HFFc6 (cell line): Measurements from ENCODE around the gene TIMM13. TPM values are rescaled to one million over a fixed set of nuclear protein-coding genes. Genes with fewer than 3 reads are reported as not detected.
A peak's percentile ranks its signal among the peaks of the same experiment; 100 is the strongest.
"Not testable (repeated sequence)": the region's sequence is repeated elsewhere in the genome, so short reads cannot be mapped to it uniquely, and the experiment has no call there.

Source experiments
- DNase-seq: peaks from one replicate; pipeline ENCODE4 v3.0.0-alpha.2; 2018
- H3K27ac Mint-ChIP-seq: 2 replicates; pipeline ENCODE4 v1.8.0; 2020; ENCODE audit warnings: mild to moderate bottlenecking, mixed read lengths
- H3K27me3 Mint-ChIP-seq: 2 replicates; pipeline ENCODE4 v1.8.0; 2021; ENCODE audit warnings: mild to moderate bottlenecking, moderate library complexity, mixed read lengths; ENCODE audit not compliant: insufficient read depth
- H3K36me3 Mint-ChIP-seq: 2 replicates; pipeline ENCODE4 v1.8.0; 2021; ENCODE audit warnings: low read depth, mixed read lengths
- H3K4me1 Mint-ChIP-seq: 2 replicates; pipeline ENCODE4 v1.8.0; 2020; ENCODE audit warnings: low read depth, mixed read lengths
- H3K4me3 Mint-ChIP-seq: 2 replicates; pipeline ENCODE4 v1.8.0; 2020; ENCODE audit warnings: mild to moderate bottlenecking, moderate library complexity, mixed read lengths
- H3K9me3 Mint-ChIP-seq: 2 replicates; pipeline ENCODE4 v1.8.0; 2020; ENCODE audit warnings: mild to moderate bottlenecking, mixed read lengths
- CTCF ChIP-seq: fragments of 200-600 bp; sonication (generic); IDR thresholded peaks from 2 replicates; pipeline ENCODE4 v1.5.0; 2021; ENCODE audit warnings: antibody characterized with exemption, mild to moderate bottlenecking
- total RNA-seq, 6 experiments: library from RNA; stranded (reverse); fragmentation: NEBNext Ultra II Directional; extraction: Animal tissue kit (Norgen Biotek cat#: 25700); gene quantifications; 2 replicates in 1 of 6; 3 replicates in 5 of 6; pipeline ENCODE4 v1.2.3, GENCODE V29; 2021

TIMM13 gene
- total RNA-seq, 6 experiments from 2014 or later = 87.2 to 124 (median 98.8) TPM

GRCh38 chr19:2474232-2475017 lies 47.0 kb upstream of the TIMM13 start:
- Mint-ChIP-seq H3K4me3 (peak overlapping the region; percentile 99), H3K9me3 (peaks cover 9% of the 10 kb centered on the region), H3K36me3 (peaks cover 23% of the 10 kb centered on the region), H3K4me1 (peaks cover 5% of the 10 kb centered on the region), H3K27me3 (peaks cover 19% of the 10 kb centered on the region), H3K27ac (peak overlapping the region; percentile 90)
- TF ChIP-seq CTCF = peak; percentile 100
- peak; percentile 76 for DNase-seq

- peaks cover 17% of the 10 kb centered on the region for H3K4me1 Mint-ChIP-seq
- not testable (repeated sequence) for H3K27me3 Mint-ChIP-seq, H3K4me3 Mint-ChIP-seq, DNase-seq, H3K36me3 Mint-ChIP-seq, H3K27ac Mint-ChIP-seq, H3K9me3 Mint-ChIP-seq
Observed at GRCh38 chr19:2469915-2470200, 42.5 kb upstream of the TIMM13 start.

GRCh38 chr19:2469102-2469914 lies 41.9 kb upstream of the TIMM13 start:
- TF ChIP-seq CTCF = no peak
- Mint-ChIP-seq H3K36me3 (no peaks in the 10 kb centered on the region), H3K4me3 (peak overlapping the region; percentile 19; the same call in 1 of the 2 replicates), H3K9me3 (no peaks in the 10 kb centered on the region), H3K27ac (peak overlapping the region; percentile 38), H3K4me1 (peaks cover 17% of the 10 kb centered on the region), H3K27me3 (no peaks in the 10 kb centered on the region; the same call in none of the 2 replicates)
- DNase-seq = peak; percentile 54

GRCh38 chr19:2468596-2468995 lies 41.2 kb upstream of the TIMM13 start:
- no peak for DNase-seq
- Mint-ChIP-seq H3K27ac (no peak overlapping the region), H3K4me3 (no peak overlapping the region), H3K9me3 (no peaks in the 10 kb centered on the region), H3K4me1 (peaks cover 17% of the 10 kb centered on the region), H3K27me3 (no peaks in the 10 kb centered on the region; the same call in none of the 2 replicates), H3K36me3 (no peaks in the 10 kb centered on the region)
- TF ChIP-seq CTCF = no peak

- H3K36me3 Mint-ChIP-seq = no peaks in the 10 kb centered on the region
- no peak overlapping the region for H3K27ac Mint-ChIP-seq
- peaks cover 3% of the 10 kb centered on the region for H3K27me3 Mint-ChIP-seq
- DNase-seq = no peak
- H3K4me1 Mint-ChIP-seq = peaks cover 25% of the 10 kb centered on the region
- H3K4me3 Mint-ChIP-seq = no peak overlapping the region
- TF ChIP-seq CTCF = no peak
- H3K9me3 Mint-ChIP-seq = no peaks in the 10 kb centered on the region
Observed at GRCh38 chr19:2464389-2464788, 37.0 kb upstream of the TIMM13 start.

GRCh38 chr19:2463694-2464093 lies 36.3 kb upstream of the TIMM13 start:
- H3K4me1 Mint-ChIP-seq = peaks cover 18% of the 10 kb centered on the region
- DNase-seq, H3K9me3 Mint-ChIP-seq, H3K27me3 Mint-ChIP-seq, H3K36me3 Mint-ChIP-seq, H3K27ac Mint-ChIP-seq, H3K4me3 Mint-ChIP-seq: not testable (repeated sequence)
